Measurements from ENCODE around the gene HNRNPF. TPM values are rescaled to one million over a fixed set of nuclear protein-coding genes. Genes with fewer than 3 reads are reported as not detected.

The HNRNPF gene
- total RNA-seq, 1 experiment from 2014 or later: 198 TPM

DNA sequence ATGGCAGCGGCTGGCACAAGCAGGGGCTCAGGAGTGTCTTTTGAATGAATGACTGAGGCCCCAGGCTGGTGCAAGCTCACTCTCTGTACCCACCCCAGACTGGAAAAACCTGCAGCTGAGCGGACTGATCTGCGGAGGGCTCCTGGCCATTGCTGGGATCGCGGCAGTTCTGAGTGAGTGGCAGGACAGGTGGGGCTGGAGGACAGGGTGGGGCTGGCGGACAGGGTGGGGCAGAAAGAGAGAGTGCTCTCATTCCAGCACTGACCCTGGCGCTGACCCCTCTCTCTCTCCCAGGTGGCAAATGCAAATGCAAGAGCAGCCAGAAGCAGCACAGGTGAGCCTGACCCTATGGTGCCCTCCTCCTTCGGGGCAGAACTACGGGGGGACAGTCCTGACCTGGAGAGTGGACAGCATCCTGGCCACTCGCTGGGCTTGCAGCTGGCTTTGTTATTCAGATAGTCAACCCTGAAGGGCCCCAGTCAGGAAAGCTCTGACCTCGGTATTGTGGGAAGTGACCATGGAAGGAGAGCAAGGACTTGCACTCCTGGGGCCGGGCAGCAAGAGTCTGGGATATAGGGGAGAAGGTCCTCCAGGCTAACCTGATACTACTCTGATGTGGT lies 33.5 kb downstream of the HNRNPF start:
- no peak overlapping the region for H3K4me3 Mint-ChIP-seq (ENCODE audit: unreplicated experiment)
- H3K27ac Mint-ChIP-seq (ENCODE audit: low read depth, unreplicated experiment): no peak overlapping the region
- ChIA-PET CTCF (no interaction called here), POLR2A (no interaction called here)
- no peaks in the 10 kb centered on the region for H3K36me3 Mint-ChIP-seq (ENCODE audit: insufficient read depth, unreplicated experiment)
- DNase-seq (ENCODE audit: unreplicated experiment): no peak
- TF ChIP-seq, protein P1, sequence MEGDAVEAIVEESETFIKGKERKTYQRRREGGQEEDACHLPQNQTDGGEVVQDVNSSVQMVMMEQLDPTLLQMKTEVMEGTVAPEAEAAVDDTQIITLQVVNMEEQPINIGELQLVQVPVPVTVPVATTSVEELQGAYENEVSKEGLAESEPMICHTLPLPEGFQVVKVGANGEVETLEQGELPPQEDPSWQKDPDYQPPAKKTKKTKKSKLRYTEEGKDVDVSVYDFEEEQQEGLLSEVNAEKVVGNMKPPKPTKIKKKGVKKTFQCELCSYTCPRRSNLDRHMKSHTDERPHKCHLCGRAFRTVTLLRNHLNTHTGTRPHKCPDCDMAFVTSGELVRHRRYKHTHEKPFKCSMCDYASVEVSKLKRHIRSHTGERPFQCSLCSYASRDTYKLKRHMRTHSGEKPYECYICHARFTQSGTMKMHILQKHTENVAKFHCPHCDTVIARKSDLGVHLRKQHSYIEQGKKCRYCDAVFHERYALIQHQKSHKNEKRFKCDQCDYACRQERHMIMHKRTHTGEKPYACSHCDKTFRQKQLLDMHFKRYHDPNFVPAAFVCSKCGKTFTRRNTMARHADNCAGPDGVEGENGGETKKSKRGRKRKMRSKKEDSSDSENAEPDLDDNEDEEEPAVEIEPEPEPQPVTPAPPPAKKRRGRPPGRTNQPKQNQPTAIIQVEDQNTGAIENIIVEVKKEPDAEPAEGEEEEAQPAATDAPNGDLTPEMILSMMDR (IDR thresholded peaks at IDR 0.05; ENCODE audit: unreplicated experiment): no peak
- no peaks in the 10 kb centered on the region for H3K9me3 Mint-ChIP-seq (ENCODE audit: unreplicated experiment)
- no TSS peak for BruUV-seq (replicated peaks)
- H3K27me3 Mint-ChIP-seq (ENCODE audit: insufficient read depth, unreplicated experiment): no peaks in the 10 kb centered on the region
- intact Hi-C loops (cut with micrococcal nuclease): no loop called here
- peaks cover under 1% of the 10 kb centered on the region for H3K4me1 Mint-ChIP-seq (ENCODE audit: insufficient read depth, unreplicated experiment)

DNA sequence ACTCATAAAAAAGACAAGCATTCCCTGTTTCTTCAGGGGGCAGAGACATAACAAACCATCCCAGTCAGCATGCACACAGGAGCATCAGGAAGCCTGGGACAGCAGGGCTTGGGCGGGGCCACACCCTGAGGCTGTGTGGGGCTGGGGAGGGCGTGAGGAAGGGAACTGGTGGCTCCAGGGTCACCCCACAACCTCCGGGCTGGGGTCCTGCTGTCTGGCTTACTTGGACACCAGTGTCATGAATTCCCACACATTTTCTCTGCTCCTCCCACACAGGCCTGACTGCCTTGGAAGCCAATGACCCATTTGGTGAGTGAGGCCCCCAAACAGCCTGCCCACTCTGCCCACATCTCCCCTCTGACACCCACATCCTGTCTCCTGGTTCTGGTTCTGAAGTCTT lies 34.8 kb downstream of the HNRNPF start:
- Mint-ChIP-seq H3K4me3 (ENCODE audit: unreplicated experiment) (no peak overlapping the region), H3K27ac (ENCODE audit: low read depth, unreplicated experiment) (no peak overlapping the region), H3K9me3 (ENCODE audit: unreplicated experiment) (no peaks in the 10 kb centered on the region), H3K4me1 (ENCODE audit: insufficient read depth, unreplicated experiment) (no peaks in the 10 kb centered on the region), H3K27me3 (ENCODE audit: insufficient read depth, unreplicated experiment) (no peaks in the 10 kb centered on the region), H3K36me3 (ENCODE audit: insufficient read depth, unreplicated experiment) (no peaks in the 10 kb centered on the region)
- TF ChIP-seq, protein P1 (IDR thresholded peaks at IDR 0.05; ENCODE audit: unreplicated experiment): no peak
- intact Hi-C loops (cut with micrococcal nuclease): no loop called here
- BruUV-seq (replicated peaks): no TSS peak
- no peak for DNase-seq (ENCODE audit: unreplicated experiment)
- ChIA-PET POLR2A (no interaction called here), CTCF (interaction anchor here (0.6 to 1.5 kb wide), 4 partner anchors 25 to 600 kb away, joined by 3 to 7 read pairs (median 5); no protein-coding TSS in a partner anchor)

DNA sequence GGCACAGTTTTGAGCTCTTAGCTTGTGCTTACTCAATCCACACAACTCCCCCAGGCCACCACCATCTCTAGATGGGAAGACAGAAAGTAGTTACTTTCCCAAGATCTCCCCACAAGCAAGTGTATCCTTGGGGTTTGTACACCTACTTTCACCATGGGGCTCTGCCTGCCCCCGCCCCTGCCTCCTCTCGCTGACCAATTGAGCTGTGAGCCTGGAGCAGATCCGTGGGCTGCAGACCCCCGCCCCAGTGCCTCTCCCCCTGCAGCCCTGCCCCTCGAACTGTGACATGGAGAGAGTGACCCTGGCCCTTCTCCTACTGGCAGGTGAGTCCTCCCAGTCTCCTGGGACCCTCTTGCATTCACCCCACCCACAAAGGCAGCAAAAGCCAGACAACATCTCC lies 35.5 kb downstream of the HNRNPF start:
- Mint-ChIP-seq H3K9me3 (ENCODE audit: unreplicated experiment) (no peaks in the 10 kb centered on the region), H3K36me3 (ENCODE audit: insufficient read depth, unreplicated experiment) (no peaks in the 10 kb centered on the region), H3K27me3 (ENCODE audit: insufficient read depth, unreplicated experiment) (no peaks in the 10 kb centered on the region), H3K27ac (ENCODE audit: low read depth, unreplicated experiment) (no peak overlapping the region), H3K4me3 (ENCODE audit: unreplicated experiment) (no peak overlapping the region), H3K4me1 (ENCODE audit: insufficient read depth, unreplicated experiment) (no peaks in the 10 kb centered on the region)
- TF ChIP-seq, protein P1 (IDR thresholded peaks at IDR 0.05; ENCODE audit: unreplicated experiment): no peak
- no peak for DNase-seq (ENCODE audit: unreplicated experiment)
- intact Hi-C loops (cut with micrococcal nuclease): no loop called here
- CTCF ChIA-PET: interaction anchor here (0.6 to 1.7 kb wide), 4 partner anchors 25 to 288 kb away, joined by 3 to 7 read pairs (median 4); no protein-coding TSS in a partner anchor
- POLR2A ChIA-PET: no interaction called here
- no TSS peak for BruUV-seq (replicated peaks)

DNA sequence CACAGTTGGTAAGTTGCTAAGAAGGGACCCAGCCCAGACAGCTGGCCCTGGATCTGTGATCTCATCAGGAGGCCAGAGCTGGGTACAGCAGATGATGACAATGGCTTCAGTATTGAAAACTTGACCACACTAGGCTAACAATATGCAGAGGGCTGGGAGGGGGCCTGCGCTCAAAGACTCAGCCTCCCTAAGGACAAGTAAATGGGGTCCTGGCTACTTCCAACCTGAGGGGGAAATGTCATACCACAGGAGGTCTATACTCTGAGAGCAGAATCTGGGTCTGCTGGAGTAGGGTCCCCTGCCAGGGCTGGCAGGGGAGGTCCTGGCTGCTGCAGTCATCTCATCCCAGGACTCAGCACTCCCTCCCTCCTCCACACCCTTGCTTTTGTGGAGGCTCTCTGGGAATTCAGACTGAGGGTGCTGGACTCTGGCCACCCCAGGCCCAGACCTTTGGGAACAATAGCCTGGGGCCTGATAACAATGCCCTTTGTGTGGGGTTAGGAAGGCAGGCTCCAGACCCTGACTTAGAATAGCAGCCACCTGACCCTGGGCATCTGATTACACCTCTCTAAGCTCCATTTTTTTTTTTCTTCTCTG lies 36.1 kb downstream of the HNRNPF start:
- TF ChIP-seq, protein P1 (IDR thresholded peaks at IDR 0.05; ENCODE audit: unreplicated experiment): no peak
- no peaks in the 10 kb centered on the region for H3K27me3 Mint-ChIP-seq (ENCODE audit: insufficient read depth, unreplicated experiment)
- ChIA-PET POLR2A (no interaction called here), CTCF (interaction anchor here (0.6 to 1.7 kb wide), 3 partner anchors 24 to 287 kb away, joined by 4 to 7 read pairs (median 5); no protein-coding TSS in a partner anchor)
- DNase-seq (ENCODE audit: unreplicated experiment): no peak
- H3K9me3 Mint-ChIP-seq (ENCODE audit: unreplicated experiment): no peaks in the 10 kb centered on the region
- H3K4me1 Mint-ChIP-seq (ENCODE audit: insufficient read depth, unreplicated experiment): no peaks in the 10 kb centered on the region
- no peak overlapping the region for H3K27ac Mint-ChIP-seq (ENCODE audit: low read depth, unreplicated experiment)
- H3K4me3 Mint-ChIP-seq (ENCODE audit: unreplicated experiment): no peak overlapping the region
- intact Hi-C loops (cut with micrococcal nuclease): no loop called here
- BruUV-seq (replicated peaks): no TSS peak
- no peaks in the 10 kb centered on the region for H3K36me3 Mint-ChIP-seq (ENCODE audit: insufficient read depth, unreplicated experiment)

All from MCF 10A (cell line).